SH-SY5Y (cell line): ENCODE results near the gene DCANP1.

Experiments
- GATA2 ChIP-seq: IDR thresholded peaks from 2 replicates; pipeline ENCODE4 v1.6.1; 2011; ENCODE audit warnings: mild to moderate bottlenecking, low read depth, low read length
- GATA3 ChIP-seq: IDR thresholded peaks from 2 replicates; pipeline ENCODE4 v1.6.1; 2011; ENCODE audit warnings: low read depth, mild to moderate bottlenecking, low read length, moderate library complexity

DNA sequence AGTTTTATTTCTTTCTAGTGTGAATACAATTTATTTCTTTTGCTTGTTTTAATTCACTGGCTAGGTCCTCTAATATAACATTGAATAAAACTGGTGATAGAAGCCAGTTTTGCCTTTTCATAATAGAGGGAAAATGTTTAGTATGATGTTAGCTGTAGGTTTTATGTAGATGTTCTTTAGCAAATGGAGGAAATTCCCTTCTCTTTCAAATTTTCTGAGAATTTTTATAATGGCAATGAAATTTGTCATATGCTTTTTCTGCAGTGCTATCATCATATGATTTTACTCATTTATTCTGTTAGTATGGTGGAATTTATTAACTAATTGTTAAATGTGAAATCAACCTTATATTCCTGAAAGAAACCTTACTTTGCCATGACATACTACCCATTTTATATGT is 30.1 kb downstream of the DCANP1 start:
- no peak for TF ChIP-seq GATA2
- TF ChIP-seq GATA3 = no peak
